Right lobe of liver (tissue), 4 donors: ENCODE measurements around the gene FRY.

Experiments used
- CTCF ChIP-seq, 4 donors: fragments of 200-600 bp in 3 of 4; fragments of 450-650 bp in 1 of 4; IDR thresholded peaks; one replicate each; pipeline versions ENCODE4 v1.5.1 to v1.8.0; 2016 to 2022; ENCODE audit warnings: antibody characterized with exemption in 4 of 4, mild to moderate bottlenecking in 2 of 4
- POLR2A ChIP-seq: fragments of 450-650 bp; IDR thresholded peaks from one replicate; pipeline ENCODE4 v1.6.1; 2017; ENCODE audit warnings: antibody characterized with exemption, mild to moderate bottlenecking
- donor health status: DM: no; HTN: no; CAD: no.
- donor health status: DM: no; HTN: no; CAD: no.
- donor health status: DM: no; HTN: yes; CAD: no.

GRCh38 chr13:32255724-32256109 is 224.1 kb downstream of the FRY start:
- TF ChIP-seq CTCF (IDR thresholded peaks at IDR 0.05) (no peak), POLR2A (peak; percentile 93)
